UCSD-AML1 (cell line): ENCODE measurements around the gene ROBO3.

Source experiments
- DNase-seq: peaks from one replicate; lab custom pipeline; 2025; ENCODE audit not compliant: unreplicated experiment; lab: John Stamatoyannopoulos, UW

Gene ROBO3

GRCh38 chr11:124890151-124890550, 24.9 kb downstream of the ROBO3 start:
- DNase-seq, result no peak

- DNase-seq, result no peak
These were observed 25.6 kb downstream of the ROBO3 start for GRCh38 chr11:124890683-124891372.

- DNase-seq, result no peak
These were observed 26.2 kb downstream of the ROBO3 start for GRCh38 chr11:124891373-124891861.

- no peak for DNase-seq
These were observed 26.9 kb downstream of the ROBO3 start for GRCh38 chr11:124892146-124892545.

GRCh38 chr11:124892750-124893454, 27.7 kb downstream of the ROBO3 start:
- peak; percentile 45 for DNase-seq

- DNase-seq, result no peak
These were observed 28.7 kb downstream of the ROBO3 start for GRCh38 chr11:124893781-124894401.

- DNase-seq, result no peak
These were observed 29.6 kb downstream of the ROBO3 start for GRCh38 chr11:124894606-124895430.

GRCh38 chr11:124895471-124895971, 30.3 kb downstream of the ROBO3 start:
- DNase-seq, result no peak

- no peak for DNase-seq
These were observed 31.0 kb downstream of the ROBO3 start for GRCh38 chr11:124896071-124896750.

- DNase-seq, result no peak
These were observed 31.7 kb downstream of the ROBO3 start for GRCh38 chr11:124896821-124897391.

GRCh38 chr11:124897674-124898262, 32.5 kb downstream of the ROBO3 start, which contains the start of gene ROBO4:
TSS of gene ROBO4 (minus strand) at chr11:124897865. CDS start at chr11:124897795, 70 bp downstream.
- DNase-seq, result peak; percentile 78

GRCh38 chr11:124898263-124898680, 33.0 kb downstream of the ROBO3 start:
- DNase-seq, result peak; percentile 37

- no peak for DNase-seq
These were observed 33.5 kb downstream of the ROBO3 start for GRCh38 chr11:124898711-124899110.

GRCh38 chr11:124899383-124900145, 34.3 kb downstream of the ROBO3 start:
- DNase-seq, result no peak

- DNase-seq, result no peak
These were observed 35.2 kb downstream of the ROBO3 start for GRCh38 chr11:124900464-124900863.

- no peak for DNase-seq
These were observed 37.4 kb downstream of the ROBO3 start for GRCh38 chr11:124902616-124903015.

- no peak for DNase-seq
These were observed 50.5 kb downstream of the ROBO3 start for GRCh38 chr11:124915541-124916369.

- no peak for DNase-seq
These were observed 51.1 kb downstream of the ROBO3 start for GRCh38 chr11:124916370-124916710.
